GM23248 (cell line): ENCODE results near the gene NDFIP2.

Source experiments
- EZH2 ChIP-seq: fragments of 200-600 bp; sonication (generic); IDR thresholded peaks from 2 replicates; pipeline ENCODE4 v1.6.1; 2018; ENCODE audit warnings: antibody characterized with exemption, mild to moderate bottlenecking; ENCODE audit not compliant: insufficient read depth, poor library complexity, severe bottlenecking
- EZH2phosphoT487 ChIP-seq: fragments of 200-600 bp; sonication (generic); IDR thresholded peaks from 2 replicates; pipeline ENCODE4 v1.6.1; 2018; ENCODE audit warnings: antibody characterized with exemption, moderate library complexity, mild to moderate bottlenecking, low read depth; ENCODE audit not compliant: insufficient read depth

GRCh38 chr13:79490824-79491223 lies 9.9 kb downstream of the NDFIP2 start:
- TF ChIP-seq EZH2 (no peak), EZH2phosphoT487 (no peak)
